A673 (cell line): ENCODE data around the gene SSBP4. TPM values are rescaled to one million over a fixed set of nuclear protein-coding genes. Genes with fewer than 3 reads are reported as not detected.

ENCODE experiments used
- BruUV-seq: library from RNA; stranded (reverse); fragments of 400-500 nt; replicated peaks from 2 replicates; lab custom pipeline; 2021; lab: Mats Ljungman, UMichigan
- CTCF ChIA-PET: fragments of 300-600 bp; sonication (Branson Sonifier 250); formaldehyde crosslinking; loops from one replicate; lab custom pipeline; 2022; ENCODE audit warnings: antibody characterized with exemption; lab: Charles Lee
- POLR2A ChIA-PET: fragments of 300-600 bp; sonication (Branson Sonifier 250); formaldehyde crosslinking; loops from one replicate; lab custom pipeline; 2022; ENCODE audit warnings: antibody characterized with exemption; ENCODE audit not compliant: low non-redundant PET; lab: Charles Lee
- DNase-seq: peaks from one replicate; pipeline ENCODE4 v3.0.0-alpha.2; 2015; ENCODE audit warnings: low spot score
- H3K27ac ChIP-seq: fragments of 200-600 bp; sonication (generic); 2 replicates; pipeline ENCODE4 v1.5.1; 2016; ENCODE audit warnings: mixed run types, low read depth, mild to moderate bottlenecking, mixed read lengths, antibody characterized with exemption, low read length; ENCODE audit not compliant: poor library complexity, severe bottlenecking
- H3K27me3 ChIP-seq: fragments of 200-600 bp; sonication (generic); replicated peaks from 2 replicates; pipeline ENCODE4 v1.6.1; 2017; ENCODE audit warnings: mixed run types, low read depth, mild to moderate bottlenecking, mixed read lengths, antibody characterized with exemption, low read length; ENCODE audit not compliant: insufficient read depth, poor library complexity
- H3K36me3 ChIP-seq: fragments of 200-600 bp; sonication (generic); 2 replicates; pipeline ENCODE4 v1.6.1; 2016; ENCODE audit warnings: mixed run types, mild to moderate bottlenecking, mixed read lengths, antibody characterized with exemption, low read length; ENCODE audit not compliant: insufficient read depth, poor library complexity, severe bottlenecking
- H3K4me1 ChIP-seq: fragments of 200-600 bp; sonication (generic); 2 replicates; pipeline ENCODE4 v1.6.1; 2017; ENCODE audit warnings: mixed run types, mild to moderate bottlenecking, mixed read lengths, antibody characterized with exemption, low read length; ENCODE audit not compliant: insufficient read depth, poor library complexity, severe bottlenecking
- H3K4me3 ChIP-seq: fragments of 200-600 bp; sonication (generic); 2 replicates; pipeline ENCODE4 v1.5.1; 2016; ENCODE audit warnings: low read depth, mixed run types, mild to moderate bottlenecking, mixed read lengths, low read length; ENCODE audit not compliant: poor library complexity, severe bottlenecking
- H3K9me3 ChIP-seq: fragments of 200-600 bp; sonication (generic); 2 replicates; pipeline ENCODE4 v1.6.1; 2016; ENCODE audit warnings: mixed run types, low read depth, mild to moderate bottlenecking, mixed read lengths, antibody characterized with exemption, low read length; ENCODE audit not compliant: poor library complexity, severe bottlenecking
- EZH2 ChIP-seq: fragments of 200-600 bp; sonication (generic); IDR thresholded peaks from 2 replicates; pipeline ENCODE4 v1.6.1; 2017; ENCODE audit warnings: borderline replicate concordance, low read depth, mild to moderate bottlenecking, mixed read lengths, antibody characterized with exemption, low read length; ENCODE audit not compliant: poor library complexity, severe bottlenecking
- intact Hi-C: fragments of 100-400 bp; cut with micrococcal nuclease; formaldehyde crosslinking; loops from one replicate; pipeline ENCODE4 v1.10.0; 2022; ENCODE audit not compliant: unreplicated experiment
- total RNA-seq: library from RNA; stranded (reverse); gene quantifications from 2 replicates; pipeline ENCODE4 v1.2.3, GENCODE V29; 2021
- TF ChIP-seq, protein P1 (sequence below): fragments of 300-800, 200-600 bp; sonication (generic); conservative IDR thresholded peaks from 2 replicates; pipeline ENCODE4 v1.5.1; 2017; ENCODE audit warnings: low read depth, mild to moderate bottlenecking, antibody characterized with exemption, low read length, moderate library complexity, mixed read lengths

The SSBP4 gene
- total RNA-seq, 1 experiment from 2014 or later = 248 TPM

- intact Hi-C loops = no loop called here
- ChIA-PET CTCF (no interaction called here), POLR2A (no interaction called here)
- H3K4me1 ChIP-seq = peaks cover 4% of the 10 kb centered on the region
- no peak for DNase-seq
- TF ChIP-seq, protein P1, sequence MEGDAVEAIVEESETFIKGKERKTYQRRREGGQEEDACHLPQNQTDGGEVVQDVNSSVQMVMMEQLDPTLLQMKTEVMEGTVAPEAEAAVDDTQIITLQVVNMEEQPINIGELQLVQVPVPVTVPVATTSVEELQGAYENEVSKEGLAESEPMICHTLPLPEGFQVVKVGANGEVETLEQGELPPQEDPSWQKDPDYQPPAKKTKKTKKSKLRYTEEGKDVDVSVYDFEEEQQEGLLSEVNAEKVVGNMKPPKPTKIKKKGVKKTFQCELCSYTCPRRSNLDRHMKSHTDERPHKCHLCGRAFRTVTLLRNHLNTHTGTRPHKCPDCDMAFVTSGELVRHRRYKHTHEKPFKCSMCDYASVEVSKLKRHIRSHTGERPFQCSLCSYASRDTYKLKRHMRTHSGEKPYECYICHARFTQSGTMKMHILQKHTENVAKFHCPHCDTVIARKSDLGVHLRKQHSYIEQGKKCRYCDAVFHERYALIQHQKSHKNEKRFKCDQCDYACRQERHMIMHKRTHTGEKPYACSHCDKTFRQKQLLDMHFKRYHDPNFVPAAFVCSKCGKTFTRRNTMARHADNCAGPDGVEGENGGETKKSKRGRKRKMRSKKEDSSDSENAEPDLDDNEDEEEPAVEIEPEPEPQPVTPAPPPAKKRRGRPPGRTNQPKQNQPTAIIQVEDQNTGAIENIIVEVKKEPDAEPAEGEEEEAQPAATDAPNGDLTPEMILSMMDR = no peak
- no peak for TF ChIP-seq EZH2
- no TSS peak for BruUV-seq
- H3K27me3 ChIP-seq = no peaks in the 10 kb centered on the region
- no peaks in the 10 kb centered on the region for H3K9me3 ChIP-seq
- H3K4me3 ChIP-seq = no peak overlapping the region
- H3K36me3 ChIP-seq = peaks cover 23% of the 10 kb centered on the region
- no peak overlapping the region for H3K27ac ChIP-seq
These were observed 27.7 kb downstream of the SSBP4 start for GRCh38 chr19:18446811-18447359.

DNA sequence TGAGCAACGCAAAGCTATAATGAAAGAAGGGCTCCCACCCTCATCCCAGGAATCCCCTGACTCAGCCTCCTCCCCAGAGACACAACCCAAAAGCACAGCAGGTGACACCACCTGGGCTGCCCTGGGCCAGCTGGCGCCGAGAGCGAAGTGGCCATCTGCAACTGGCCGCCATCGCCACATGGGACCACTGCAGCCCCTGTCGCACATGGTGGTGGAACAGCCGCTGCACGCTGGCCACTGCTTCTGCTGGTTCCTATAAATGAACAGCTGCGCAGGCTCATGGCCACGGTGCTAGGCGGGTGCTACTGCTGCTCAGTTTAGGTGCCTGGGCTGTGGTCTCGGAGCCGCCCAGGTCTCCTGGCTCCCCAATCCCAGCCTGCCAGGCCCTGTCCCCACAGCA, 30.4 kb downstream of the SSBP4 start:
- intact Hi-C loops = no loop called here
- TF ChIP-seq, protein P1 = no peak
- no peak overlapping the region for H3K27ac ChIP-seq
- H3K4me3 ChIP-seq = no peak overlapping the region
- CTCF ChIA-PET = no interaction called here
- BruUV-seq = no TSS peak
- POLR2A ChIA-PET = no interaction called here
- DNase-seq = no peak
- no peaks in the 10 kb centered on the region for H3K9me3 ChIP-seq
- H3K27me3 ChIP-seq = no peaks in the 10 kb centered on the region
- peaks cover 4% of the 10 kb centered on the region for H3K4me1 ChIP-seq
- H3K36me3 ChIP-seq = peaks cover 23% of the 10 kb centered on the region

DNA sequence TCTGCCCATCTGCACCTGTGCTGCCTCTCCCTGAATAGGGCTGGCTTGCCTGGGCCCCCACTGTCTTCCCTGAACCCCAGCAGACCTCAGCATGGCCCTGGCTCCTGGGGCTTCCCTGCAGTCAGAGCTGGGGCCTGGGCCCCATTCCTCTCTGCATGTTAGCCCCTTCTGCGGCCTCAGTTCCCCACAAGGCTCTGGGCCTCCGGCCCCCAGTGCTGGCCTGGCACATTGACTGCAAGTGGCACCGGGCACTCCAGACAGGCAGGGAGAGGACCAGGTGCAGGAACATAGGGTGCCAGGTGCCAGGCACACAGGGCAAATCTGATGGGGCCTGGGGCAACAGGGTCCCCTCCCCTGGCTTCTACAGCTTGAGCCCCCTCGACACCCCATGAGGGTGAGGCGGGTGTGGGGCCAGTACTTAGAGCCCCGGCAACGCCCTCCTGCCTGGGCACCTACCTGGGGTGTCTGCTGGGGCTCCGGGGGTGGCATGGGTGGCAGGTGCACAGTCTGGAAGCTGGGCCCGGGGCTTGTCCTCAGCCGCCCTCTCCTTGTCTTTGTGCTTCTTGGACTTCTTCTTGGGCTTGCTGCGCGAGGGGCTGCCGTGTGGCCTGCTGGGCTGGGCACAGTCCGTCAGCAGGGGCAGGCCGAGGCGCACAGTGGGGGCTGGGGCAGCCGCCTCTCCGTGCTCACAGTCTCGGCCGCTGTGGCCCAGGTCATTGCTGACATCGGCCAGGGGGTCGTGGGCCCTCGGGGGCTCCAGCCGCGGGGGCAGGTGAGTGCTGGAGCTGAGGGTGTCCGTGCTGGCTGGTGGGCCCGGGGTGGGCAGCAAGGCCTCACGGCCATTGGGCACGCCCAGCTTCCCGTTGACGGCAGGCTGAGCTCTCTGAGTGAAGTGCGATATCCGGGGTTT, 31.1 kb downstream of the SSBP4 start:
- BruUV-seq = no TSS peak
- DNase-seq = no peak
- H3K9me3 ChIP-seq = no peaks in the 10 kb centered on the region
- ChIA-PET POLR2A (interaction anchor here (0.5 kb wide), 1 partner anchor 235 kb away, joined by 7 read pairs; no protein-coding TSS in a partner anchor), CTCF (interaction anchor here (1.0 to 1.5 kb wide), 3 partner anchors 10 to 397 kb away, joined by 3 to 5 read pairs (median 4); no protein-coding TSS in a partner anchor)
- intact Hi-C loops = no loop called here
- H3K36me3 ChIP-seq = peaks cover 23% of the 10 kb centered on the region
- H3K4me3 ChIP-seq = no peak overlapping the region
- peaks cover 4% of the 10 kb centered on the region for H3K4me1 ChIP-seq
- H3K27ac ChIP-seq = no peak overlapping the region
- no peak for TF ChIP-seq EZH2
- H3K27me3 ChIP-seq = no peaks in the 10 kb centered on the region
